HT1080 (cell line): ENCODE results near the gene MMAA. TPM values are rescaled to one million over a fixed set of nuclear protein-coding genes. Genes with fewer than 3 reads are reported as not detected.
"Not testable (repeated sequence)": the region's sequence is repeated elsewhere in the genome, so short reads cannot be mapped to it uniquely, and the experiment has no call there.

Experiments
- DNase-seq: peaks from one replicate; pipeline ENCODE4 v3.0.0-alpha.2; 2015; ENCODE audit warnings: low read depth
- total RNA-seq: library from RNA; depleted of rRNA; stranded (reverse); fragments of >200 nt; shearing (Covaris generic); gene quantifications from 2 replicates; pipeline ENCODE4 v1.2.3, GENCODE V29; 2014

Gene MMAA
- total RNA-seq, 1 experiment from 2014 or later: 3.2 TPM

GRCh38 chr4:145626623-145626982, 7.4 kb downstream of the MMAA start:
- DNase-seq: no peak

GRCh38 chr4:145635117-145635516, 15.9 kb downstream of the MMAA start:
- DNase-seq: no peak

- no peak for DNase-seq
Measured at GRCh38 chr4:145635630-145636029, 16.4 kb downstream of the MMAA start.

GRCh38 chr4:145639186-145639698, 20.1 kb downstream of the MMAA start:
- DNase-seq: no peak

DNA sequence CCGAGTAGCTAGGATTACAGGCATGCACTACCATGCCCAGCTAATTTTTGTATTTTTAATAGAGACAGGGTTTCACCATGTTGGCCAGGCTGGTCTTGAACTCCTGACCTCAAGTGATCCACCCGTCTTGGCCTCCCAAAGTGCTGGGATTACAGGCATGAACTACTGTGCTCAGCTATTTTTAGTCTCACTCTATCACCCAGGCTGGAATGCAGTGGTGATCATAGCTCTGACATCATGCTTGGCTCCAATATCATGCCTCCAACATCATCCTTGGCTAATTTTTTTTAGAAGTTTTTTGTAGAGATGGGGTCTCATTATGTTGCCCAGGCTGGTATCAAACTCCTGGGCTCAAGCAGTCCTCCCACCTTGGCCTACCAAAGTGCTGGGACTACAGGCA, 21.1 kb downstream of the MMAA start:
- DNase-seq: not testable (repeated sequence)

GRCh38 chr4:145643295-145643694, 24.1 kb downstream of the MMAA start:
- no peak for DNase-seq

GRCh38 chr4:145644699-145645098, 25.5 kb downstream of the MMAA start:
- DNase-seq: no peak

DNA sequence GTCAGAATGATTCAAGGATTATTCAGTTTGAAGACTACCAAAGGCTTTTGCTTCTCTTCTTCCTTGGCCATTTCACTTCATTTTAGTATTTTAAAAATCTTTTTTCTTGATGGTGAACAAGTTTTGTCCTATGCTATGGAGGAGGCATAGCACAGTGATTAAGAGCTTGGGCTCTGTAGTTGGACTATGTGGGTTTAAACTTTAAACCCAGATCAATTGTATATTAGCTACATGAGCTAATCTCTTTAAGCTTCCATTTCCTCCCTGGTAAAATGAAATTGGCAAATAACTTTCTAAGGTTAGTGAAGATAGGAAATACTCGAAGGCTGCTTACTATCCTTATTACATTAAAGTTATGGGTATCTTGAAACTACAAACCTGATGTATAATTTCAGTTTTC, 37.0 kb downstream of the MMAA start:
- DNase-seq: no peak

DNA sequence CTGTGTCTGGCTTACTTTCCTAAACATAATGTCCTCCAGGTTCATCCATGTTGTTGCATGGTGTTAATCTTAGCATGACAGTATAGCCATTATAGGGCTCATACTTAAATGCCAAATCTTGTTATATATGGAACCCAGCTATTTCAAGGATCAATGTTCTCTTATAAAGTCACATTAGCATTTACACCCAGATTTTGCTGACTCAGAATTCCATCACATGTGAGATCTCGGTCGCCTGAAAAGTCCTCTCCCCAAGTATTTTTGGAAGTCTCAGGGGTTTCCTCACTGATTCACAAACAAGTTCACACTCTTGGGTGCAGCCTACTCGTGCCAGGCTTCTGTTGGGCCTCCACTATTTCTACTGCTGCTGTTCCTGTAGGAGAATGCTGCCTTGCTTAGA, 40.9 kb downstream of the MMAA start:
- DNase-seq: no peak

DNA sequence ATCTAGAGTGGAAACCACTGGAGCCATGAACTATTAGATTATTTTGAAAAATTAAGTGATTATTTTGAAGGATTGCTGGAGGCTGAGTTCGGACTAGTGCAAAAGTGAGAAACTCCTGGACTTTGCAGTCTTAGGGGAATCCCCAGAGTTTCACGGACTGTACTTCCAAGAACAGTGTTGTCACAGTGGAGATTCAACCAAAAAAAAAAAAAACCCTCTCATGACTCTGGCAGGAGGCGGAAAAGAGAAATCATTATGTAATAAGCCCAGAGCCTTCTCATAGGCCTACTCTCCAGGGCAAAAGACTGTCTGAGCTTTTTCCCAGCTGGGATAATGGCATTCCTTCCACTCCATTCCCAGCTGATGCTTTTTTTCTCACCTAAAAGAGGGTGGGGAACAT, 44.0 kb downstream of the MMAA start:
- DNase-seq: no peak

- DNase-seq: no peak
Measured at GRCh38 chr4:145665773-145666172, 46.6 kb downstream of the MMAA start.

- no peak for DNase-seq
Measured at GRCh38 chr4:145670422-145670821, 51.2 kb downstream of the MMAA start.

GRCh38 chr4:145679520-145679919, 60.3 kb downstream of the MMAA start:
- peak; percentile 88 for DNase-seq

- peak; percentile 46 for DNase-seq
Measured at GRCh38 chr4:145679991-145680455, 60.8 kb downstream of the MMAA start, which contains the start of gene C4orf51. Gene C4orf51, plus strand, starts transcription at chr4:145680146. Its CDS starts 58 bp downstream, at chr4:145680204.

DNA sequence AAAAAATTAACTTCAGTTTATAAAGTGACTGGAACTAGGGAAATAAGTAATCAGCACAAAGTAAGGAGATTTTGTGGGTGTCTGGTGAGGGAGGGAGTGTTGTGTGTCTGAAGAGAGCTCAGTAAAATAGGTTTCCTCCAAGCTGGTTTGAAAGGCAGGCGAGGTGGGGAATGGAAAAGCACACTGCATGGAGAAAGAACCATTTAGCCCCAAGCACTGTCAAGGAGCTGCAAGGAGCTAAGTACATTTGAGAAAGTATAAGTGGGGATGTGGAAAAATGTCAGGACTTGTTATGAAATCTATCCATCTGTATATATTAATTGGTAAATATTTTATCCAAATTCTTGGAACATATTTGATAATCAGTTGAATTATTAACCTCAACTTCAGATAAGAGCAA, 61.7 kb downstream of the MMAA start:
- DNase-seq: no peak

DNA sequence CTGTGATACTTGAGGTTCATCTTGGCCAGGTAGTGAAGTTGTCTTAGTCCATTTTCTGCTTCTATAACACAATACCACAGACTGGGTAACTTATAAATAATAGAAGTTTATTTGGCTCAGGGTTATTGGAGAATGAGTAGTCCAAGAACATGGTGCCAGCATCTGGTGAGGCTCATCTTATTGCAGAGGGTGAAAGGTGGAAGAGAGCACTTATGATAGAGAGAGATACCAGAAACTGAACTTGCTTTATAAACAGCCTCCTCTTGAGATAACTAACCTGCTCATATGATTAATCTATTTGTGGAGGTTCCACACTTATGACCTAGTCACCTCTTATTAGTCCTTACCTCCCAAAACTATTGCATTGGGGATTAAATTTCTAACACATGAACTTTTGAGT, 62.3 kb downstream of the MMAA start:
- no peak for DNase-seq

- no peak for DNase-seq
Measured at GRCh38 chr4:145681956-145682355, 62.8 kb downstream of the MMAA start.

- no peak for DNase-seq
Measured at GRCh38 chr4:145686991-145687390, 67.8 kb downstream of the MMAA start.

DNA sequence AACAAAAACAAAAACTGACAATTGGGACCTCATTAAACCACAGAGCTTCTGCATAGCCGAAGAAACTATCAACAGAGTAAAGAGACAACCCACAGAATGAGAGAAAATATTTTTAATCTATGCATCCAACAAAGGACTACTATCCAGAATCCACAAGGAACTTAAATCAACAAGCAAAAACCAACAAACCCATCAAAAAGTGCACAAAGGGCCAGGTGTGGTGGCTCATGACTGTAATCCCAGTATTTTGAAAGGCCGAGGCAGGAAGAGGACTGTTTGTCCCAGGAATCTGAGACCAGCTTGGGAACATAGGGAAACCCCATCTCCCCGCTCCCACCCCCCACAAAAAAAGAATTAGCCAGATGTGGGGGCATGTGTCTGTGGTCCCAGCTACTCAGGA, 71.4 kb downstream of the MMAA start:
- no peak for DNase-seq

GRCh38 chr4:145691416-145691815, 72.2 kb downstream of the MMAA start:
- DNase-seq: not testable (repeated sequence)

GRCh38 chr4:145694929-145695328, 75.7 kb downstream of the MMAA start:
- DNase-seq: no peak

DNA sequence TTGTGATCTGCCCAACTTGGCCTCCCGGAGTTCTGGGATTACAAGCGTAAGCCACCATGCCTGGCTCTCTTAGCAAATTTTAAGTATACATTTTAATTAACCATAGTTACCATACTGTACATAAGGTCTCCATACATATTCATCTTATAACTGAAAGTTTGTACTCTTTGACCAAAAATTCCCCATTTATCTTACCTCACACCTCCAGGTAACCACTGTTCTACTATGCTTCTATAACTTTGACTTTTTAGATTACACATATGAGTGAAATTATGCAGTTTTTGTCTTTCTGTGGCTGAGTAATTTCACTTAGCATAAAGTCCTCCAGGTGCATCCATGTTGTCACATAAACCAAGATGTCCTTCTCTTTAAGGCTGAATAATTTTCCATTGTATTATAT, 78.1 kb downstream of the MMAA start:
- no peak for DNase-seq

DNA sequence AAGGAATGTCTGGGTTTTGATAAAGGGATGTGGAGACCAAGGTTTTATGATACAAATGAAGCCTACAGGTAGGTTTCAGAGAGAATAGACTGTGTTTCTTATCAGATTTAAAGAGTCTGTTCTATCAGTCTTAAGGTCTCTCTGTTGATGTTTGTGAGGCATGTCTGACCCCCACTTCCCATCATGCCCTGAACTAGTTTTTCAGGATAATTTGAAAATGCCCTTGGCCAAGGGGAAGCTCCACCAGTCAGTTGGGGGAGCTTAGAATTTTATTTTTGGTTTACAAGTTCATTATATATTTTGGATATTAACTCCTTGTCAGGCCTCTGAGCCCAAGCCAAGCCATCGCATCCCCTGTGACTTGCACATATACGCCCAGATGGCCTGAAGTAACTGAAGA, 79.3 kb downstream of the MMAA start:
- DNase-seq: no peak
